PC-9 (cell line): ENCODE measurements around the gene PRSS33. TPM values are rescaled to one million over a fixed set of nuclear protein-coding genes. Genes with fewer than 3 reads are reported as not detected.

Experiments used
- BruUV-seq: library from RNA; stranded (reverse); fragments of 400-500 nt; replicated peaks from 2 replicates; lab custom pipeline; 2021; lab: Mats Ljungman, UMichigan
- CTCF ChIA-PET: fragments of 300-600 bp; sonication (Branson Sonifier 250); formaldehyde crosslinking; loops from one replicate; lab custom pipeline; 2022; ENCODE audit warnings: antibody characterized with exemption; lab: Charles Lee
- POLR2A ChIA-PET: fragments of 300-600 bp; sonication (Branson Sonifier 250); formaldehyde crosslinking; loops from one replicate; lab custom pipeline; 2022; ENCODE audit warnings: antibody characterized with exemption; ENCODE audit not compliant: unreplicated experiment; lab: Charles Lee
- DNase-seq, 2 experiments: peaks; one replicate each; pipeline versions ENCODE4 v3.0.0 to v3.0.0-alpha.2; 2015 to 2022; ENCODE audit warnings: mixed read lengths in 1 of 2
- H2AFZ ChIP-seq: fragments of 200-600 bp; sonication (generic); 2 replicates; pipeline ENCODE4 v1.8.1; 2017; ENCODE audit warnings: antibody characterized with exemption
- H3F3A ChIP-seq: fragments of 200-600 bp; sonication (generic); 2 replicates; pipeline ENCODE4 v1.8.1; 2017; ENCODE audit warnings: antibody characterized with exemption, mild to moderate bottlenecking, low read depth; ENCODE audit not compliant: insufficient read depth
- H3K27ac ChIP-seq: fragments of 200-600 bp; sonication (generic); 2 replicates; pipeline ENCODE4 v1.6.1; 2016; ENCODE audit warnings: mixed run types
- H3K27me3 ChIP-seq: fragments of 200-600 bp; sonication (generic); 2 replicates; pipeline ENCODE4 v1.6.1; 2016; ENCODE audit warnings: low read depth, mixed run types; ENCODE audit not compliant: insufficient read depth
- H3K36me3 ChIP-seq: fragments of 200-600 bp; sonication (generic); 2 replicates; pipeline ENCODE4 v1.6.1; 2016; ENCODE audit warnings: low read depth, mixed run types
- H3K4me1 ChIP-seq: fragments of 200-600 bp; sonication (generic); replicated peaks from 2 replicates; pipeline ENCODE4 v1.6.1; 2016; ENCODE audit warnings: mixed run types; ENCODE audit not compliant: insufficient read depth
- H3K4me2 ChIP-seq: fragments of 200-600 bp; sonication (generic); 2 replicates; pipeline ENCODE4 v1.6.1; 2017; ENCODE audit warnings: mixed run types
- H3K4me3 ChIP-seq: fragments of 200-600 bp; sonication (generic); 2 replicates; pipeline ENCODE4 v1.6.1; 2016; ENCODE audit warnings: mixed run types
- H3K79me2 ChIP-seq: fragments of 200-600 bp; sonication (generic); 2 replicates; pipeline ENCODE4 v1.6.1; 2017; ENCODE audit warnings: low read depth, mixed run types
- H3K9me2 ChIP-seq: fragments of 200-600 bp; sonication (generic); 2 replicates; pipeline ENCODE4 v1.8.1; 2017; ENCODE audit warnings: mild to moderate bottlenecking; ENCODE audit not compliant: insufficient read depth
- H3K9me3 ChIP-seq: fragments of 200-600 bp; sonication (generic); 2 replicates; pipeline ENCODE4 v1.8.1; 2016; ENCODE audit warnings: low read depth; ENCODE audit not compliant: insufficient read depth
- H4K20me1 ChIP-seq: fragments of 200-600 bp; sonication (generic); 2 replicates; pipeline ENCODE4 v1.8.1; 2017; ENCODE audit not compliant: insufficient read depth
- CTCF ChIP-seq: fragments of 200-600 bp; sonication (generic); conservative IDR thresholded peaks from 2 replicates; pipeline ENCODE4 v1.6.1; 2017; ENCODE audit warnings: mixed run types, antibody characterized with exemption, mild to moderate bottlenecking, moderate library complexity
- EZH2 ChIP-seq: fragments of 200-600 bp; sonication (generic); IDR thresholded peaks from 2 replicates; pipeline ENCODE4 v1.8.0; 2017; ENCODE audit warnings: antibody characterized with exemption, low read depth
- intact Hi-C: fragments of 100-400 bp; cut with micrococcal nuclease; formaldehyde crosslinking; loops from one replicate; pipeline ENCODE4 v1.10.0; 2022; ENCODE audit not compliant: unreplicated experiment
- total RNA-seq: library from RNA; stranded (reverse); gene quantifications from 2 replicates; pipeline ENCODE4 v1.2.3, GENCODE V29; 2021

Gene PRSS33
- total RNA-seq, 1 experiment from 2014 or later: 0.33 TPM

- no TSS peak for BruUV-seq
- Histone ChIP-seq H3K4me2 (no peak overlapping the region), H2AFZ (no peak overlapping the region), H3K27ac (no peak overlapping the region), H3F3A (no peaks in the 10 kb centered on the region), H3K4me3 (no peak overlapping the region), H3K36me3 (no peaks in the 10 kb centered on the region), H3K9me3 (no peaks in the 10 kb centered on the region), H4K20me1 (no peaks in the 10 kb centered on the region), H3K9me2 (no peaks in the 10 kb centered on the region), H3K4me1 (no peaks in the 10 kb centered on the region), H3K27me3 (no peaks in the 10 kb centered on the region), H3K79me2 (peaks cover 4% of the 10 kb centered on the region; the same call in 1 of the 2 replicates)
- CTCF ChIA-PET: no interaction called here
- TF ChIP-seq CTCF (no peak), EZH2 (no peak)
- intact Hi-C loops: no loop called here
- DNase-seq: no peak
- POLR2A ChIA-PET: interaction anchor here (0.7 kb wide), 1 partner anchor 85 kb away, joined by 4 read pairs; no protein-coding TSS in a partner anchor
Measured at GRCh38 chr16:2744711-2745110, 42.6 kb downstream of the PRSS33 start.

- CTCF ChIA-PET: no interaction called here
Measured at GRCh38 chr16:2743007-2743810, 44.2 kb downstream of the PRSS33 start.

More at GRCh38 chr16:2743007-2743810, 44.2 kb downstream of the PRSS33 start:
- H3K36me3 ChIP-seq: no peaks in the 10 kb centered on the region
- POLR2A ChIA-PET: no interaction called here
- H4K20me1 ChIP-seq: no peaks in the 10 kb centered on the region
- no peaks in the 10 kb centered on the region for H3K4me1 ChIP-seq
- H3K9me3 ChIP-seq: no peaks in the 10 kb centered on the region
- no peak for DNase-seq
- H3K27ac ChIP-seq: no peak overlapping the region
- H3K27me3 ChIP-seq: no peaks in the 10 kb centered on the region
- TF ChIP-seq CTCF: no peak
- TF ChIP-seq EZH2: no peak
- H3K4me2 ChIP-seq: no peak overlapping the region
- intact Hi-C loops: no loop called here
- H2AFZ ChIP-seq: no peak overlapping the region
- H3K9me2 ChIP-seq: no peaks in the 10 kb centered on the region
- no peaks in the 10 kb centered on the region for H3K79me2 ChIP-seq
- no peak overlapping the region for H3K4me3 ChIP-seq
- BruUV-seq: no TSS peak
- H3F3A ChIP-seq: no peaks in the 10 kb centered on the region
